Hematopoietic multipotent progenitor cell treated with erythropoietin and hydrocortisone succinate and interleukin-3 and kit ligand, for 6 days (in vitro differentiated cells): ENCODE data around the gene NIP7.

ENCODE experiments used
- DNase-seq: peaks from one replicate; pipeline ENCODE4 v3.0.0-alpha.2; 2015

NIP7 gene

DNA sequence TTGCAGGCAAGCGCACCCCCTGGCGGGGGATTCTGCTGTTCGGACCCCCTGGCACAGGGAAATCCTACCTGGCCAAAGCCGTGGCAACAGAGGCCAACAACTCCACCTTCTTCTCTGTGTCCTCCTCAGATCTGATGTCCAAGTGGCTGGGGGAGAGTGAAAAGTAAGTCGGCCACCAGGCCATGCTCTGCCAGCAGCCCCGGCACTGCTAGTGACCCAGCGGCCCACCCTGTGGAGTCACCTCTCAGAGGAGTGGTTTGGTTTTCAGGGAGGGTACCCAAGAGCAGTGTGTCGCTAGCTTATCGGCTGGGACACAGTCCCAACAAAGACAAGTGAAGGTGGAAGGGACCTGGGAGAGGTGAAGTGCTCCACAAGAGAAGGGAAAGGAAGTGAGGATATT lies 20.2 kb upstream of the NIP7 start:
- DNase-seq, result no peak

GRCh38 chr16:69319826-69320739 lies 19.5 kb upstream of the NIP7 start:
- DNase-seq, result no peak

GRCh38 chr16:69320740-69321073 lies 18.9 kb upstream of the NIP7 start:
- DNase-seq, result no peak

DNA sequence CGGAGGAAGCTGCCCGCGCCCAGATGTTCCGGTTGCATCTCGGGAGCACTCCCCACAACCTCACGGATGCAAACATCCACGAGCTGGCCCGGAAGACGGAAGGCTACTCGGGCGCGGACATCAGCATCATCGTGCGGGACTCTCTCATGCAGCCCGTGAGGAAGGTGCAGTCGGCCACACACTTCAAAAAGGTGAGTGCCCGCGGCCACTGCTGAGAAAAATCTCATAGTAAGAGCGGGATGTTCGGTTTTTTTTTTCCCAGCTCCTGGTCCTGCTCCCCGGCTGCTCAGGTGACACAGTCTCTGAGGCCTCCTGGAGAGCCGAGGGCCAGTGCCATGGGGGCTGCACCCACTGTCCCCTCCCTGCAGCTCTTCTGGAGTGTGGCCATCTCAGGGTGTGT lies 18.5 kb upstream of the NIP7 start:
- no peak for DNase-seq

DNA sequence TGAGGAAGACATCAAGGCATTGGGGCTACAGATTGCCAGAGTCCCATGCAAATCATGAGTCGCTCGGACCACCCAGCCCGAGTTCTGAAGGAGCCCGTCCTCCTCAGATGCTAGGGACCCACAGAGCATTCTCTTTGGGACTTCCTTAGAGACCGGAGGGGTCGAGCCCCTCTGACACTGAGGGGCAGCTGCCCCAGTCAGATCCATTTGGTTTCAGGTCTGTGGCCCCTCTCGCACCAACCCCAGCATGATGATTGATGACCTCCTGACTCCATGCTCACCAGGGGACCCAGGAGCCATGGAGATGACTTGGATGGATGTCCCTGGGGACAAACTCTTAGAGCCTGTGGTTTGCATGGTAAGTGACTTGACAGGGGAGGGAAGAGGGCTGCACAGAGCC lies 17.2 kb upstream of the NIP7 start:
- DNase-seq, result no peak

- DNase-seq, result no peak
Measured at GRCh38 chr16:69323415-69323814, 16.2 kb upstream of the NIP7 start.

DNA sequence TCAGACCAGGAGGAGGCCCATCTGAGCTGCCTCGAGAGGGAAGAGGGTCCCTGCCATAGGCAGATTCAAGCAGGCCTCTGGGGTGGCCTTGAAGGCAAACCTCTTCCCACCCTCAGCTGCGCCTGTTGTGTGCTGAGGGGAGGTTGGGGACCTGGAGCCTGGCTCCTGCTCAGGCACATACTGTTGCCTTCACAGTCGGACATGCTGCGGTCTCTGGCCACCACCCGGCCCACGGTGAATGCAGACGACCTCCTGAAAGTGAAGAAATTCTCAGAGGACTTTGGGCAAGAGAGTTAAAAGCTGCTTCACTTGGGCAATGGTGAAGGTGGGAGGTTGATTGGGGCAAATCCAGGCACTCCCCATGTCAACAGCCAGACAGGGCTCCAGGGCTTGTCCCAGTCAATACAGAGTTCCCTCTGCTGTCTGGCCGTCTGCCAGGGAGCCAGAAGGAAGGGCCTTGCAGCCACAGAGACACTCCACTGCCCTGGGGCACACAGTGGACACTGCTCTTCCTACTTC lies 15.5 kb upstream of the NIP7 start:
- no peak for DNase-seq

GRCh38 chr16:69324585-69325253 lies 14.9 kb upstream of the NIP7 start:
- DNase-seq, result no peak

- no peak for DNase-seq
Measured at GRCh38 chr16:69325784-69326171, 13.8 kb upstream of the NIP7 start.

DNA sequence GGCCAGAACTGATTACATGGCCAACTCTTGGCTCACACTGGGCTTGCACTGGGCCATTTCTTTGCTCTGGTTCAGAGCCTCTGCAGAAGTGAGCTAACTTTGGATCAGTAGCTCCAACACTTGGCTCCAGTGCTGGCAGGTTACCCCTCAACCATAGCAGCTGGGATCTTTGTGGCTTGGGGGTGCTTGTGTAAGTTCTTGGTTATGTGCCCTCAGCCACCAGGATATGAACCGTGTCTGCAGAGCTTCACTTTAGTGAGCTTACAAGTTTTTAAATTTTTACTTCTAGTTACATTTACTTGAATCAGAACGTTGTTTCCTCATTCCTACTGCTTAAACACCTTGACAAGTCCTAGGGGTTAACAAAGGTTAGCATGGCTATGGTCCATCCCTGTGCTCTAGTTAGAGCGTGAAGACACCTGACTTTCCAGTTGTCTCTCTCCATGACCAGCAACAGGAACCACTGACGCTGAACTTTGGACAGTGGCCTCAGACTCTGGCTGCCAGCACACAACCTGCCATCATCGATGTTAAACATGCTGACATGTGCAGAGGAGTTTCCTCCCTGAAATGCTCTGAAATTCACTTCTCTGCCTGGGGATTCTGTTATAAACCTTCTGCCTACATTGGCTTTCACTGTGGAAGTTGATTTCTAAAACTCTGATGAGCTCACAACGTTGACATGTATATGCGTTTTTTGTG lies 13.2 kb upstream of the NIP7 start:
- no peak for DNase-seq

DNA sequence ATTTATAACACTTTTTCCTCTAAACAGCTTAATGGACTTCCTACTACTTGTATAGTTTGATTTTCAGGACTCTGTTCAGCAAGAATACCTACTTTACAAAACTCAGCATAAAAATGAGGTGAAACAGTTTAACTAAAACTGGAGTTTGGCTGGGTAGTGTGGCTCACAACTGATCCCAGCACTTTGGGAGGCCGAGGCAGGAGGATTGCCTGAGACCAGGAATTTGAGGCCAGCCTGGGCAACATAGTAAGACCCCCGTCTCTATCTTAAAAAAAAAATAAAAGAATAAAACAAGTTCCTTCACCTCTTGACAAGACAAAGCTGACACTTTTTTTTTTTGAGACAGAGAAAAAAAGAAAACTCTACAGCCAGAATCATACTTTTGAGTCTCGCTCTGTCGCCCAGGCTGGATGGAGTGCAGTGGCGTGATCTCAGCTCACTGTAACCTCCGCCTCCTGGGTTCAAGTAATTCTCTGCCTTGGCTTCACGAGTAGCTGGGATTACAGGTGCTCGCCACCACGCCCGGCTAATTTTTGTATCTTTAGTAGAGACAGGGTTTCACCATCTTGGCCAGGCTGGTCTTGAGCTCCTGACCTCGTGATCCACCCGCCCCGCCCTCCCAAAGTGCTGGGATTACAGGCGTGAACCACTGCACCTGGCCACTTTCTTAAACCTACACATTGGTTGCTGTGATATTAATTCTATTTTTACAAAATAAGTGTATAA lies 11.8 kb upstream of the NIP7 start:
- no peak for DNase-seq

GRCh38 chr16:69328854-69329316 lies 10.7 kb upstream of the NIP7 start:
- DNase-seq, result peak; percentile 23

GRCh38 chr16:69329369-69330285 lies 9.9 kb upstream of the NIP7 start:
- peak; percentile 54 for DNase-seq

DNA sequence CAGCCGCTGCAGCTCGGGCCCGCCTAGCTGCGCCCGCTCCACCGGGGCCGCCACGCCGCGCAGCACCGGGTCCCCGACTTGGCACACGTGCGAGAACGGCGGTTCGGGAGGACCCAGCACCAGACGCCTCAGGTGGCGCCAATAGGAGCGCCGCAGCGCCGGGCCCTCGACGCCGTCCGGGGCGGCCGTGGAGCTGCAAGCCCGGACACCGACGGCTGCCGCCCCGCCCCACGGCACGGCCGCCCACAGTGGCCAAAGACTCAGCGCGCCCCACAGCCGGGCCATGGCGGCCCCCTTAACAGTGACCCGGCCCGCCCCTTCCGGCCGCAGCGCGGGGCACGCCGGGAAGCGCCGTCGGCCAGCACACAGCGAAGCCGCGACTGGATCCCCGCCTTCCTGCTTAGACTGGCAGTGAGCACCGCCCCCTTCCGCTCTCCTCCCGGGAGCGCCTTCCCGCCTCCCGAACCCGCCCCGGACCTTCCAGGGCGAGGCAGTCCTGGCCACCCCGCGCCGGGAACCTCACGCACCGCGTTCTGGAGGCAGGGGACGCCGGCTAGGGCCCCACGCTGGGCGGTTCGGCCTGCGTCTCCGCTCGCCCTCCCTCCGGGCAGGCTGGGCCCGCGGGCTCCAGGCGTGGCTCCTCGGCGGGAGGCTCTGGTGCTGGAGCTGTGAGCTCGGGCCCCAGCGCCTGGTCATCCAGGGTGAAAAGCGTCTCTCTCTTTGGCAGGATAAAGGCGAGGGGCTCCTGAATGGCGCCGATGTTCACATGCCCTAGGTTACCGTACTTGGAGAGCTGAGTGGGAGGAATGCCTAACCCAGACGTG lies 9.1 kb upstream of the NIP7 start, which contains the start of gene PDF:
Gene PDF, minus strand, starts transcription at position 303 of the 824 bp plus-strand sequence. Its CDS starts 18 bp downstream, at position 285.
- peak; percentile 96 for DNase-seq

- no peak for DNase-seq
Measured at GRCh38 chr16:69334696-69335095, 4.9 kb upstream of the NIP7 start.

DNA sequence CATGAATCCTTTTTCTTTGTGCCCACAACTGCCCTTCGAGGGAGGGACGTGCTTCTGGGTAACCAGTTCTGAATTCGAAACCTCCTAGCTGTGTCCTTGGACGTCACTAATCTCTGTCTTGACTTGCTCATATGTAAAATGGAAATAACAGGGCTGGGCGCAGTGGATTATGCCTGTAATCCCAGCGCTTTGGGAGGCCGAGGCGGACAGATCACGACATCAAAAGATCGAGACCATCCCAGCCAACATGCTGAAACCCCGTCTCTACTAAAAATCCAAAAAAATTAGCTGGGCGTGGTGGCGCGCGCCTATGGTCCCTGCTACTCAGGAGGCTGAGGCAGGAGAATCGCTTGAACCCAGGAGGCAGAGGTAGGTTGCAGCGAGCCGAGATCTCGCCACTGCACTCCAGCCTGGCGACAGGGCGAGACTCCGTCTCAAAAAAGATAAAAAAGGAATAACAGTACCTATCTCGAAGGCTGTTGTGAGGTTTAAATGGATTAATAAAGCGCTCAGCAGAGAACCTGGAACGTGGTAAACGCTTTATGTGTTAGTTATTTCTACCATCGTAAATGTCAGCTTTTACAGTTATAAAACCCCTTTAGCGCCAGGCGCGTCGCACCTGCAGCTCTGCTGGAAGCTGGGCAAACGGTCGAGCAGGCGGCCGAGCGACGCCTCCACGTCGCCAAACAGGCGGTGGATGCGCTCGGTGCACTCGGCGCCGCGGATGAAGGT lies 849 bp upstream of the NIP7 start:
- DNase-seq, result peak; percentile 21

DNA sequence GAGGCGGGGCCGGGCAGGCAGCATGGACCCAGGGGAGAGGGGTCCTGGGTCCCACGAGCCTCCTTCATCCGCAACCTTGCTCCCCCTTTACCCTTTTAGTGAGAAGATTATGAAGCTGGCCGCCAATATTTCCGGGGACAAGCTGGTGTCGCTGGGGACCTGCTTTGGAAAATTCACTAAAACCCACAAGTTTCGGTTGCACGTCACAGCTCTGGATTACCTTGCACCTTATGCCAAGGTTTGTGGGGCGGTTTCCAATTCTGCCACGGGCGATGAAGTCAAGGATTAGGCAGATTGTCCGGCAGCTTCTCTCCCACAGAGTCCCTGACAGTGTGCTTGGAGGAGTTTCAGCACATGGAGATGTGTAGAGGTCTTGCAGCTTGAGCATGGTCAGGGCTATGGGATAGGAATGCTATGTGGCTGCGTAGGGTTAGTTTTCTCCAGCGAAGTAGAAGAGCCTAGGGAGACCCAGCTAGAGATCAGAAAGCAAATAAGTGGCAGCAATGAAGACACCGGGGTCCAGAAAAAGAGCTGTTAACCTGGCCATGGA lies 598 bp downstream of the NIP7 start:
- DNase-seq, result peak; percentile 37

DNA sequence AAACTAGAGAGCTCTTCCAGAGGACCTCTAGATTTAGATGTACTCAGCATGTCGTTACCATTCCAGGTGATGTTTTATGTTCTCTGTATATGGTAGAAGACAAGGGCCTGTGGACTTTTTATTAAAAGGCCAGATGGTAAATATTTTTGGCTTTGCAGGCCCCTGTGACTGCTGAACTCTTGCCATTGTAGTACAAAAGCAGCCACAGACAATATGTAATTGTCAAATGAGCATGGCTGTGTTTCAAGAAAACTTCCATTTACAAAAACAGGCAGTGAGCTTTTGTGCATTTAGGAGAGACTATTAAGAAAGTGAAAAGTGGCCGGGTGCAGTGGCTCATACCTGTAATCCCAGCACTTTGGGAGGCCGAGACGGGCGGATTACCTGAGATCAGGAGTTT lies 4.6 kb downstream of the NIP7 start:
- no peak for DNase-seq

GRCh38 chr16:69345923-69346322 lies 6.4 kb downstream of the NIP7 start:
- DNase-seq, result peak; percentile 50

- no peak for DNase-seq
Measured at GRCh38 chr16:69346683-69347082, 7.1 kb downstream of the NIP7 start.
